Suprapubic skin (tissue), 4 donors: ENCODE data around the gene TMEM9B. TPM values are rescaled to one million over a fixed set of nuclear protein-coding genes. Genes with fewer than 3 reads are reported as not detected.
A peak's percentile ranks its signal among the peaks of the same experiment; 100 is the strongest.
"Not testable (repeated sequence)": the region's sequence is repeated elsewhere in the genome, so short reads cannot be mapped to it uniquely, and the experiment has no call there.

Experiments used
- DNase-seq, 2 donors: peaks; one replicate each; pipeline ENCODE4 v3.0.0-alpha.2; 2019; ENCODE audit warnings: low spot score in 2 of 2
- H3K27ac ChIP-seq: fragments of 200-600 bp; sonication (generic); one replicate; pipeline ENCODE4 v1.5.1; 2019
- H3K27me3 ChIP-seq: fragments of 200-600 bp; sonication (generic); one replicate; pipeline ENCODE4 v1.5.1; 2019
- H3K36me3 ChIP-seq: fragments of 200-600 bp; sonication (generic); one replicate; pipeline ENCODE4 v1.5.1; 2019
- H3K4me1 ChIP-seq: fragments of 200-600 bp; sonication (generic); one replicate; pipeline ENCODE4 v1.5.1; 2019
- H3K4me3 ChIP-seq: fragments of 200-600 bp; sonication (generic); one replicate; pipeline ENCODE4 v1.5.1; 2019; ENCODE audit warnings: mild to moderate bottlenecking
- H3K9me3 ChIP-seq: fragments of 200-600 bp; sonication (generic); one replicate; pipeline ENCODE4 v1.5.1; 2019
- EP300 ChIP-seq: sonication (generic); formaldehyde crosslinking; IDR thresholded peaks from one replicate; pipeline ENCODE4 v1.6.1; 2017; ENCODE audit warnings: antibody characterized with exemption
- POLR2A ChIP-seq, 2 donors: fragments of 450-650 bp; IDR thresholded peaks; one replicate each; pipeline ENCODE4 v1.6.1; 2017; ENCODE audit warnings: antibody characterized with exemption in 2 of 2, mild to moderate bottlenecking in 2 of 2, moderate library complexity in 2 of 2
- POLR2AphosphoS5 ChIP-seq, 3 donors: sonication (generic); formaldehyde crosslinking; IDR thresholded peaks; one replicate each; pipeline ENCODE4 v1.6.1; 2017; ENCODE audit warnings: antibody characterized with exemption in 3 of 3
- WGBS: methylation state at CpG from one replicate; pipeline ENCODE4 v1.1.5; 2018; 5-methylcytosine and 5-hydroxymethylcytosine counted together
- total RNA-seq, 4 donors: library from RNA; depleted of rRNA; stranded (reverse); fragments of >200 nt; gene quantifications; one replicate each; pipeline ENCODE4 v1.1.0, GENCODE V29; 2016
- TF ChIP-seq, protein P1 (sequence below), 2 donors: fragments of 200-600 bp in 1 of 2; fragments of 450-650 bp in 1 of 2; sonication (generic) in 1 of 2; IDR thresholded peaks; one replicate each; pipeline ENCODE4 v1.5.1; 2016 to 2019; ENCODE audit warnings: antibody characterized with exemption in 2 of 2, mild to moderate bottlenecking in 1 of 2, moderate library complexity in 1 of 2

The TMEM9B gene
- 10 to 100 TPM; 27.4 to 63.9 (median 45.5) TPM for total RNA-seq

DNA sequence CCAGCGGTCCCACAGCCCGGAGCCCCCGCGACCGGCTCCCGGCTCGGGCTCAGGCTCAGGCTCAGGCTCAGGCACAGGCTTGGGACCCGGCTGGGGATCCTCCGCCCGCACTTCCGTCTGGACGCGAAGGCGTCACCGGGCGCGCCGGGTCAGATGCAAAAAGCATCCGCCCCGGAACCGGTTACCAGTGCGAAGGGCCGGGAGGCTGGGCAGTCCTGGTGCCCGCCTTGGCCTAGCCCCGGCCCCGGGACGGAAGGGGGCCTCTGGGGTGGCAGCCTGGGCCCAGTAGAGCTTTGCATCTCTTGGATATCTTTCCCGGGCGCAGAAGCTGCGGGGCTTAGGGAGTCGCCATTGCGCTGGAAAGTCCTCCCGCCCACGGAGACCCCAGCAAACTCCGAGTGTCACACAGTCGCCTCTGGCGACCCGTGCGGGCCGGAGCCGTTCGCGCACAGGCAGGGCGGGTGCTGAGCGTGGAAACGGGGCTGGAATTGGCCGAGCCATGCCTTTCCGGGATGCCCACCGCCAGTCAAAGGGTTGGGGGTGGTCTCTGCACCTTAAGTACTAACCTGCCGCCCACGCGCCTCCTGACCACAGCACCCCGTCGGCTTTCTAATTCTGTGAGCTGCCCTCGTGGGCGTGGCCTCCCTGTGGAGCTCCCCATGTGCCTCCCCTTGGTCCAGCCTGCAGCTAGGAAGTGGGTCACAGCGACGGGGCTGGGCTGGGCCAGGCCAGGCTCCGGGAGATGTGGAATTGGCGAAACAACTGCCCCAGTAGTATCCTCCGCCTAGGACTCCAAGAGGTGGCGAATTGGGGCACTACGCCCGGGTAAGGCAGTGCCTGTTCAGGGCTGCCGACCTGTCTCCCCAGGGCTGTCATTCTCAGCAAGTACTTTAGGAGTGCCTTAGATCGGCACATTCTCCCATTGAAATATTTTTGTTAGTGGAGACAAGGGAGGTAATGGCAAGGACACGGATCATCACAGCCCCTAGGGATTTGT, at the start of gene TMEM9B:
Gene TMEM9B (minus strand): TSS at position 119 of the 997 bp plus-strand sequence. CDS start 129 bp downstream, outside the sequence.
- peak within 1 kb of the TSS; percentile 72 for H3K4me3 ChIP-seq
- under 1% methylated on average over 34 of the region's 67 CpGs for WGBS
- peak; percentile 93 to 96 for DNase-seq
- peaks cover 28% of the 10 kb centered on the region for H3K4me1 ChIP-seq
- H3K36me3 ChIP-seq: no peaks in the 10 kb centered on the region
- peak within 1 kb of the TSS; percentile 97 for H3K27ac ChIP-seq
- H3K9me3 ChIP-seq: no peaks in the 10 kb centered on the region
- H3K27me3 ChIP-seq: no peaks in the 10 kb centered on the region
- TF ChIP-seq EP300 (no peak), POLR2A (IDR thresholded peaks at IDR 0.05) (peak in 1 of 2 donors; percentile 88), POLR2AphosphoS5 (IDR thresholded peaks at IDR 0.05) (peak in 2 of 3 donors; percentile 36 to 86)
- TF ChIP-seq, protein P1, sequence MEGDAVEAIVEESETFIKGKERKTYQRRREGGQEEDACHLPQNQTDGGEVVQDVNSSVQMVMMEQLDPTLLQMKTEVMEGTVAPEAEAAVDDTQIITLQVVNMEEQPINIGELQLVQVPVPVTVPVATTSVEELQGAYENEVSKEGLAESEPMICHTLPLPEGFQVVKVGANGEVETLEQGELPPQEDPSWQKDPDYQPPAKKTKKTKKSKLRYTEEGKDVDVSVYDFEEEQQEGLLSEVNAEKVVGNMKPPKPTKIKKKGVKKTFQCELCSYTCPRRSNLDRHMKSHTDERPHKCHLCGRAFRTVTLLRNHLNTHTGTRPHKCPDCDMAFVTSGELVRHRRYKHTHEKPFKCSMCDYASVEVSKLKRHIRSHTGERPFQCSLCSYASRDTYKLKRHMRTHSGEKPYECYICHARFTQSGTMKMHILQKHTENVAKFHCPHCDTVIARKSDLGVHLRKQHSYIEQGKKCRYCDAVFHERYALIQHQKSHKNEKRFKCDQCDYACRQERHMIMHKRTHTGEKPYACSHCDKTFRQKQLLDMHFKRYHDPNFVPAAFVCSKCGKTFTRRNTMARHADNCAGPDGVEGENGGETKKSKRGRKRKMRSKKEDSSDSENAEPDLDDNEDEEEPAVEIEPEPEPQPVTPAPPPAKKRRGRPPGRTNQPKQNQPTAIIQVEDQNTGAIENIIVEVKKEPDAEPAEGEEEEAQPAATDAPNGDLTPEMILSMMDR (IDR thresholded peaks at IDR 0.05): peak in 1 of 2 donors; percentile 15

DNA sequence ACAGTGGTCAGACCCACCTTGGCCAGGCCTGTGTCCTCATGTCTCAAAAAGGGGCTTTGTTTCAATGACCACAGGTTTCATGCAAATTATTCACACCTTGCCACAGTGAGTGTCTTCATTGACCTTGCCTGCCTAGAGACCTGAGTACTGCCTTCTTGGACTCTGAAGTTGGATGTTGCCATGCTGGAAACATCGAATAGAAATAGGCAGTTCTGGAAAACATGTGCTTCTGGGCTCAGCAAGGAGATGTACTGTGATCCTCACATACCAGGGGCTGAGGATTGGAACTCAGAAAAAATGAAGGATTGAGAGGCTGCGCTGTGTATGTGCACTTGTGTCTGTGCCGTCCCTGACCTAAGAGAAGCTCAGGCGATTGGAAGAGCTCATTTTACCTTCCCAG, 49.1 kb upstream of the TMEM9B start:
- no peak overlapping the region for H3K27ac ChIP-seq
- no peak overlapping the region for H3K4me3 ChIP-seq
- TF ChIP-seq POLR2AphosphoS5 (IDR thresholded peaks at IDR 0.05) (no peak), EP300 (no peak), POLR2A (IDR thresholded peaks at IDR 0.05) (no peak)
- TF ChIP-seq, protein P1 (IDR thresholded peaks at IDR 0.05): no peak
- 94% methylated on average over 4 of the region's 4 CpGs for whole genome bisulfite sequencing
- DNase-seq: no peak
- H3K9me3 ChIP-seq: no peaks in the 10 kb centered on the region
- no peaks in the 10 kb centered on the region for H3K27me3 ChIP-seq
- peaks cover 4% of the 10 kb centered on the region for H3K4me1 ChIP-seq
- no peaks in the 10 kb centered on the region for H3K36me3 ChIP-seq

DNA sequence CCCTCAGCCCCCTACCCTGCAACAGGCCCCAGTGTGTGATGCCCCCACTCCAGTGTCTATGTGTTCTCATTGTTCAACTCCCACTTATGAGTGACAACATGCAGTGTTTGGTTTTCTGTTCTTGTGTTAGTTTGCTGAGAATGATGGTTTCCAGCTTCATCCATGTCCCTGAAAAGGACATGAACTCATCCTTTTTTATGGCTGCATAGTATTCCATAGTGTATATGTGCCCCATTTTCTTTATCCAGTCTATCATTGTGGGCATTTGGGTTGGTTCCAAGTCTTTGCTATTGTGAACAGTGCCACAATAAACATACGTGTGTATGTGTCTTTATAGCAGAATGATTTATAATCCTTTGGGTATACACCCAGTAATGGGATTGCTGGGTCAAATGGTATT, 45.3 kb upstream of the TMEM9B start:
- 82% methylated on average over 1 of the region's 1 CpG for WGBS
- not testable (repeated sequence) for H3K36me3 ChIP-seq, DNase-seq

DNA sequence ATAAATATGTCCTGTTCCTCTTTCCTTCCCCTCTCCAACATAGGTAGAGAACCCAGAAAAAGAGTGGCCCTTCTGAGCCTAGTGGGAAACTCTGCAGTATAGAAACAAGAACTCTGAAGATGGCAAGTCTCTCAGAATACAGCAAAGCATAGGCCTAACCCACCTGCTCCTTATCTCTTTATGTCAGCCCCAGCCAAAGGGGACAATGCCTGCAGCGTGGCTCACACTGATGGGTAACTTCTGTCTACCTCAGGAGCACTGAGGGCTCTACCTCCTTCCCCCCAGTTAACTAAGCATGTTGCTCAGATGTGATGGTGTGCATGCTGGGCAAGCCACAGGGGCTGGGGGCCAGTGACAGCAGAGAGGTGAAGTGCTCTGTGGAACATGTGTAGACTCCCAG, 44.4 kb upstream of the TMEM9B start:
- no peak for TF ChIP-seq POLR2AphosphoS5 (IDR thresholded peaks at IDR 0.05)
- TF ChIP-seq, protein P1 (IDR thresholded peaks at IDR 0.05): no peak
- no peak for TF ChIP-seq POLR2A (IDR thresholded peaks at IDR 0.05)
- Histone ChIP-seq H3K27me3 (no peaks in the 10 kb centered on the region), H3K27ac (no peak overlapping the region), H3K4me3 (no peak overlapping the region), H3K4me1 (peaks cover 11% of the 10 kb centered on the region), H3K36me3 (no peaks in the 10 kb centered on the region), H3K9me3 (no peaks in the 10 kb centered on the region)
- WGBS: 86% methylated on average over 1 of the region's 1 CpG
- no peak for DNase-seq

More for the DNA sequence above, 45.3 kb upstream of the TMEM9B start:
- H3K4me3 ChIP-seq, H3K4me1 ChIP-seq, H3K27me3 ChIP-seq, H3K9me3 ChIP-seq, H3K27ac ChIP-seq: not testable (repeated sequence)

DNA sequence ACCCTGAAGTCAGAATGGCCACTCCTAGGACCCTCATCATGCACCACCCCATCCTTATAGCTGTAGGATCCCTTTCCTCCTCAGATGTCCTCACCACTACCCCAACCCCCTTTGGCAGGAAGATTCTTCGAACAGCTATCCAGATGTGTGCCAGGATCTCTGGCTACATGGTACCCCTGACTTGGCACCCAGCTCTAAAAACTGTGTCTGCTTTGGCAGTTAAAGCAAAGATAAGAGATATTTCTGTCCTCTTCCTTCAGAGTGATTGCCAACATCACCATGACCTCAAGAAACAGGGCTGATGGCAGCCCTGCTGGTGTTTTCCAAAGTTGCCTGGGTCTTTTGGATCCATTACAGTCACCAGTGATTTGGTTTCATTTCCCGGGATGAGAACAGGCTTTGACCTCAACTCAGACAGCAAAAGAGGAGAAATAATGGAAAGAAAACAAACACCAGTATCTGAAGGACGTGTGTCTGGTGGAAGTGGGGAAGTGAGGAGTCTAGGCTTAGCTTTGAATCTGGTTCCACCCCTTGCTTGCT, 43.8 kb upstream of the TMEM9B start:
- no peak for TF ChIP-seq POLR2A (IDR thresholded peaks at IDR 0.05)
- no peak for TF ChIP-seq EP300
- TF ChIP-seq, protein P1 (IDR thresholded peaks at IDR 0.05): no peak
- no peak for TF ChIP-seq POLR2AphosphoS5 (IDR thresholded peaks at IDR 0.05)
- 60% methylated on average over 3 of the region's 3 CpGs for WGBS
- DNase-seq: no peak
- Histone ChIP-seq H3K4me1 (peaks cover 17% of the 10 kb centered on the region), H3K4me3 (no peak overlapping the region), H3K36me3 (no peaks in the 10 kb centered on the region), H3K27me3 (peaks cover under 1% of the 10 kb centered on the region), H3K9me3 (no peaks in the 10 kb centered on the region), H3K27ac (no peak overlapping the region)
